Measurements from ENCODE around the gene CAPZB.
"Not testable (repeated sequence)": the region's sequence is repeated elsewhere in the genome, so short reads cannot be mapped to it uniquely, and the experiment has no call there.

Gene CAPZB

GRCh38 chr1:19307794-19308508, 177.4 kb downstream of the CAPZB start:
- no peak for TF ChIP-seq CTCF (IDR thresholded peaks at IDR 0.05; ENCODE audit: low read depth, low read length)
- no peak overlapping the region for H3K4me3 ChIP-seq (replicated peaks in 1 of 2; ENCODE audit: low read depth in 2 of 2, low read length in 2 of 2)
- no peak for DNase-seq (ENCODE audit: low read depth in 2 of 2)

GRCh38 chr1:19306941-19307340, 178.4 kb downstream of the CAPZB start:
- no peak overlapping the region for H3K4me3 ChIP-seq (replicated peaks in 1 of 2; ENCODE audit: low read depth in 2 of 2, low read length in 2 of 2)
- TF ChIP-seq CTCF (IDR thresholded peaks at IDR 0.05; ENCODE audit: low read depth, low read length), result no peak
- no peak for DNase-seq (ENCODE audit: low read depth in 2 of 2)

GRCh38 chr1:19305880-19306279, 179.5 kb downstream of the CAPZB start:
- no peak for TF ChIP-seq CTCF (IDR thresholded peaks at IDR 0.05; ENCODE audit: low read depth, low read length)
- no peak for DNase-seq (ENCODE audit: low read depth in 2 of 2)
- no peak overlapping the region for H3K4me3 ChIP-seq (replicated peaks in 1 of 2; ENCODE audit: low read depth in 2 of 2, low read length in 2 of 2)

- not testable (repeated sequence) for H3K4me3 ChIP-seq (replicated peaks in 1 of 2; ENCODE audit: low read depth in 2 of 2, low read length in 2 of 2)
Observed at GRCh38 chr1:19304081-19304480, 181.3 kb downstream of the CAPZB start.

GRCh38 chr1:19300211-19300610, 185.1 kb downstream of the CAPZB start:
- TF ChIP-seq CTCF (IDR thresholded peaks at IDR 0.05; ENCODE audit: low read depth, low read length), result no peak
- DNase-seq (ENCODE audit: low read depth in 2 of 2), result no peak
- H3K4me3 ChIP-seq (replicated peaks in 1 of 2; ENCODE audit: low read depth in 2 of 2, low read length in 2 of 2), result no peak overlapping the region

More at GRCh38 chr1:19304081-19304480, 181.3 kb downstream of the CAPZB start:
- not testable (repeated sequence) for DNase-seq (ENCODE audit: low read depth in 2 of 2)

GRCh38 chr1:19294638-19295037, 190.7 kb downstream of the CAPZB start:
- DNase-seq (ENCODE audit: low read depth in 2 of 2), result no peak
- TF ChIP-seq CTCF (IDR thresholded peaks at IDR 0.05; ENCODE audit: low read depth, low read length), result no peak
- no peak overlapping the region for H3K4me3 ChIP-seq (replicated peaks in 1 of 2; ENCODE audit: low read depth in 2 of 2, low read length in 2 of 2)

GRCh38 chr1:19289244-19289643, 196.1 kb downstream of the CAPZB start:
- TF ChIP-seq CTCF (IDR thresholded peaks at IDR 0.05; ENCODE audit: low read depth, low read length), result no peak
- peak overlapping the region; percentile 41 to 47 for H3K4me3 ChIP-seq (replicated peaks in 1 of 2; ENCODE audit: low read depth in 2 of 2, low read length in 2 of 2)
- no peak for DNase-seq (ENCODE audit: low read depth in 2 of 2)

Data from cardiac fibroblast (primary cell).